HCT116 (cell line): Measurements from ENCODE around the gene AARSD1. TPM values are rescaled to one million over a fixed set of nuclear protein-coding genes. Genes with fewer than 3 reads are reported as not detected.
"Not testable (repeated sequence)": the region's sequence is repeated elsewhere in the genome, so short reads cannot be mapped to it uniquely, and the experiment has no call there.

Source experiments
- ATAC-seq: fragments of 200-7000 bp; cut with Tn5 transposase; 2 replicates; pipeline ENCODE4 v1.9.1; 2020; ENCODE audit warnings: mild to moderate bottlenecking, moderate library complexity
- BruUV-seq: library from RNA; stranded (reverse); fragments of 400-500 nt; replicated peaks from 2 replicates; lab custom pipeline; 2021; lab: Mats Ljungman, UMichigan
- CTCF ChIA-PET: fragments of 300-600 bp; sonication (Branson Sonifier 250); formaldehyde crosslinking; loops from one replicate; lab custom pipeline; 2021; ENCODE audit warnings: antibody characterized with exemption; lab: Charles Lee
- POLR2A ChIA-PET: fragments of 300-600, 350-600 bp; sonication (Branson Sonifier 250); formaldehyde crosslinking; loops from one replicate; lab custom pipeline; 2021; ENCODE audit warnings: antibody characterized with exemption; lab: Charles Lee
- RAD21 ChIA-PET, 2 experiments: fragments of 300-600 bp; sonication (Branson Sonifier 250); formaldehyde crosslinking; loops; one replicate each; lab custom pipeline; 2023; ENCODE audit warnings: low total read pairs in 2 of 2; ENCODE audit not compliant: uncharacterized antibody in 2 of 2, unreplicated experiment in 2 of 2, low non-redundant PET in 1 of 2; lab: Charles Lee
- DNase-seq: peaks from one replicate; pipeline ENCODE4 v3.0.0-alpha.2; 2010; ENCODE audit warnings: low read depth, low spot score
- H2AFZ ChIP-seq: fragments of 200-600 bp; shearing (Covaris generic), sonication (generic); 2 replicates; pipeline ENCODE4 v1.6.1; 2017; ENCODE audit warnings: low read depth, mixed run types, mixed read lengths, antibody characterized with exemption, low read length; ENCODE audit not compliant: poor library complexity, severe bottlenecking
- H3K27ac ChIP-seq: 2 replicates; pipeline ENCODE4 v1.5.1; 2012; ENCODE audit warnings: low read depth, low read length
- H3K27me3 ChIP-seq: fragments of 200-600 bp; sonication (generic); 2 replicates; pipeline ENCODE4 v1.6.1; 2016; ENCODE audit warnings: mixed run types, low read length, mixed read lengths; ENCODE audit not compliant: insufficient read depth
- H3K36me3 ChIP-seq, 2 experiments: fragments of 200-500 bp in 1 of 2; fragments of 200-600 bp in 1 of 2; sonication (Bioruptor generic) in 1 of 2; sonication (generic) in 1 of 2; 2 replicates each; pipeline versions ENCODE4 v1.5.1 to v1.6.1; 2014 to 2016; ENCODE audit warnings: low read length in 2 of 2, inconsistent platforms in 1 of 2, mixed read lengths in 1 of 2, mixed run types in 1 of 2; ENCODE audit not compliant: insufficient read depth in 2 of 2, control insufficient read depth in 1 of 2
- H3K4me1 ChIP-seq, 2 experiments: fragments of 200-600 bp in 1 of 2; sonication (generic) in 1 of 2; 2 replicates each; pipeline versions ENCODE4 v1.5.1 to v1.6.1; 2012 to 2017; ENCODE audit warnings: low read length in 2 of 2, inconsistent platforms in 1 of 2, mild to moderate bottlenecking in 1 of 2, mixed read lengths in 1 of 2, mixed run types in 1 of 2, moderate library complexity in 1 of 2; ENCODE audit not compliant: insufficient read depth in 2 of 2, control insufficient read depth in 1 of 2
- H3K4me2 ChIP-seq: fragments of 200-600 bp; sonication (generic); 2 replicates; pipeline ENCODE4 v1.6.1; 2017; ENCODE audit warnings: mixed run types, low read length, mixed read lengths
- H3K4me3 ChIP-seq, 2 experiments: fragments of 200-600 bp in 1 of 2; sonication (generic) in 1 of 2; replicated peaks in 1 of 2; 2 replicates each; pipeline ENCODE4 v1.5.1; 2011 to 2016; ENCODE audit warnings: low read length in 2 of 2, control low read depth in 1 of 2, low read depth in 1 of 2, mild to moderate bottlenecking in 1 of 2, mixed read lengths in 1 of 2, mixed run types in 1 of 2
- H3K79me2 ChIP-seq: fragments of 200-600 bp; sonication (generic); 2 replicates; pipeline ENCODE4 v1.6.1; 2017; ENCODE audit warnings: mild to moderate bottlenecking, mixed run types, low read length, moderate library complexity, mixed read lengths; ENCODE audit not compliant: insufficient read depth
- H3K9ac ChIP-seq: fragments of 200-600 bp; sonication (generic); 2 replicates; pipeline ENCODE4 v1.6.1; 2016; ENCODE audit warnings: low read length, mixed read lengths
- H3K9me2 ChIP-seq: fragments of 200-600 bp; sonication (generic), shearing (Covaris generic); 2 replicates; pipeline ENCODE4 v1.6.1; 2017; ENCODE audit warnings: mixed run types, mild to moderate bottlenecking, moderate library complexity; ENCODE audit not compliant: insufficient read depth
- H3K9me3 ChIP-seq, 2 experiments: fragments of 200-500 bp in 1 of 2; fragments of 200-600 bp in 1 of 2; sonication (Bioruptor generic) in 1 of 2; sonication (generic) in 1 of 2; 2 replicates each; pipeline ENCODE4 v1.6.1; 2014 to 2017; ENCODE audit warnings: low read length in 2 of 2, mixed read lengths in 2 of 2, inconsistent platforms in 1 of 2, low read depth in 1 of 2, mild to moderate bottlenecking in 1 of 2, mixed run types in 1 of 2, moderate library complexity in 1 of 2; ENCODE audit not compliant: control insufficient read depth in 1 of 2, insufficient read depth in 1 of 2
- H4K20me1 ChIP-seq: fragments of 200-600 bp; sonication (generic), shearing (Covaris generic); 2 replicates; pipeline ENCODE4 v1.6.1; 2017; ENCODE audit warnings: mixed run types, mild to moderate bottlenecking, moderate library complexity; ENCODE audit not compliant: insufficient read depth
- CBX3 ChIP-seq: IDR thresholded peaks from 2 replicates; pipeline ENCODE4 v1.6.1; 2012; ENCODE audit warnings: low read depth
- EZH2 ChIP-seq: fragments of 200-600 bp; sonication (generic); IDR thresholded peaks from 2 replicates; pipeline ENCODE4 v1.6.1; 2017; ENCODE audit warnings: antibody characterized with exemption, mixed run types
- FOSL1 ChIP-seq: IDR thresholded peaks from 2 replicates; pipeline ENCODE4 v1.6.1; 2012; ENCODE audit warnings: low read depth
- JUND ChIP-seq: IDR thresholded peaks from 2 replicates; pipeline ENCODE4 v1.6.1; 2012
- TCF7L2 ChIP-seq: IDR thresholded peaks from 2 replicates; pipeline ENCODE4 v1.7.0; 2011; ENCODE audit warnings: borderline replicate concordance, inconsistent platforms; ENCODE audit not compliant: insufficient read depth, insufficient read length; ENCODE audit errors: extremely low read depth
- intact Hi-C: fragments of 100-400 bp; cut with micrococcal nuclease; formaldehyde crosslinking; loops from 2 replicates; pipeline ENCODE4 v1.10.0; 2022
- total RNA-seq: library from RNA; stranded (reverse); gene quantifications from one replicate; pipeline ENCODE4 v1.2.1, GENCODE V29; 2021; ENCODE audit not compliant: unreplicated experiment
- TF ChIP-seq, protein P1 (sequence below): IDR thresholded peaks from 2 replicates; pipeline ENCODE4 v1.6.1; 2012

The AARSD1 gene
- total RNA-seq, 1 experiment from 2014 or later = 65.9 TPM

- Histone ChIP-seq H4K20me1 (no peaks in the 10 kb centered on the region), H3K36me3 (no peaks in the 10 kb centered on the region)
- no peak for TF ChIP-seq EZH2
- TF ChIP-seq TCF7L2 = no peak
- TF ChIP-seq CBX3 = no peak
- TF ChIP-seq, protein P1, sequence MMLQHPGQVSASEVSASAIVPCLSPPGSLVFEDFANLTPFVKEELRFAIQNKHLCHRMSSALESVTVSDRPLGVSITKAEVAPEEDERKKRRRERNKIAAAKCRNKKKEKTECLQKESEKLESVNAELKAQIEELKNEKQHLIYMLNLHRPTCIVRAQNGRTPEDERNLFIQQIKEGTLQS = no peak
- no peak for TF ChIP-seq FOSL1
- TF ChIP-seq JUND = no peak
- TF ChIP-seq, all 23 proteins: peak for 0
- H2AFZ ChIP-seq = no peak overlapping the region
- H3K4me3 ChIP-seq = no peak overlapping the region
- 0 out of 2 replicates have a peak, but pooled peaks cover 5% of the 10 kb centered on the region for H3K27me3 ChIP-seq
- RAD21 ChIA-PET = no interaction called here
- ATAC-seq (no peak), DNase-seq (no peak)
- CTCF ChIA-PET = no interaction called here
- POLR2A ChIA-PET = no interaction called here
- intact Hi-C loops = no loop called here
- H3K4me1 ChIP-seq = no peaks in the 10 kb centered on the region
- H3K9me3 ChIP-seq = no peaks in the 10 kb centered on the region
- BruUV-seq = no TSS peak
- H3K4me2 ChIP-seq = no peak overlapping the region
- no peak overlapping the region for H3K27ac ChIP-seq
- H3K79me2 ChIP-seq = no peaks in the 10 kb centered on the region
- no peaks in the 10 kb centered on the region for H3K9me2 ChIP-seq
- H3K9ac ChIP-seq = no peak overlapping the region
Measured at GRCh38 chr17:42920106-42920900, 44.0 kb downstream of the AARSD1 start.

- intact Hi-C loops, H3K36me3 ChIP-seq, POLR2A ChIA-PET, H3K9ac ChIP-seq, H2AFZ ChIP-seq, ATAC-seq, H3K27ac ChIP-seq, H3K9me2 ChIP-seq, H3K4me2 ChIP-seq, H4K20me1 ChIP-seq, RAD21 ChIA-PET, DNase-seq, H3K4me1 ChIP-seq, H3K27me3 ChIP-seq, H3K4me3 ChIP-seq, BruUV-seq, H3K9me3 ChIP-seq, H3K79me2 ChIP-seq: not testable (repeated sequence)
- CTCF ChIA-PET = interaction anchor here (0.6 to 1.3 kb wide), 2 partner anchors 9 to 588 kb away, joined by 5 to 6 read pairs; no protein-coding TSS in a partner anchor
Measured at GRCh38 chr17:42919522-42920077, 44.7 kb downstream of the AARSD1 start.
